Left lobe of liver (tissue), 2 donors: ENCODE measurements around the gene PGP. TPM values are rescaled to one million over a fixed set of nuclear protein-coding genes. Genes with fewer than 3 reads are reported as not detected.

ENCODE experiments used
- ATAC-seq: fragments of 200-7000 bp; cut with Tn5 transposase; one replicate; pipeline ENCODE4 v1.9.1; 2020; ENCODE audit warnings: mild to moderate bottlenecking, moderate library complexity
- DNase-seq: peaks from one replicate; pipeline ENCODE4 v3.0.0-alpha.2; 2020; ENCODE audit warnings: low spot score
- total RNA-seq: library from RNA; stranded (reverse); gene quantifications from one replicate; pipeline ENCODE4 v1.2.1, GENCODE V29; 2021
- donor health status: DM: no; HTN: no; CAD: no; lungs with moderate emphysema.
- donor health status: DM: no; HTN: yes; CAD: no.

Gene PGP
- total RNA-seq, 1 donor from 2014 or later = 7.5 TPM

DNA sequence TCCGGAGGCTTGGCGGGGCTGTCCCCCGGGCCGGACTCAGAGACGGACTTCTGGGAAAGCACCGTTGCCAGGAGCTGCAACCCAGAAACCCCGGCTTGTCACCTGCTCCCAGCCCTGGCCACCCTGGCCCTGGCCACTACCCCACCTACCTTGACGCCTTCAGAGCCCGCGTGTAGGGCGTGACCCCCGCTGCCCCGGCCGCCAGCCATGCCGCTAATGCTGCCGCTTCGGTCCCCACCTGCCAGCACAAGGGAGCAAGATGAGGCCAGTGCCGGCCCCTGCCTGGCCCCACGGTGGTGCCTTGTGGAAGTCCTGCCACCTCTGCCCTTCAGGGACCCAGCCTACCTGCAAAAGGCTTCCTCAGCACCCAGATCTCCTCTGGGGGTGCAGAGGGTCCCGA is 29.7 kb downstream of the PGP start:
- ATAC-seq = peak; percentile 3
- no peak for DNase-seq

GRCh38 chr16:2184346-2184745 is 30.3 kb downstream of the PGP start:
- DNase-seq (no peak), ATAC-seq (no peak)

DNA sequence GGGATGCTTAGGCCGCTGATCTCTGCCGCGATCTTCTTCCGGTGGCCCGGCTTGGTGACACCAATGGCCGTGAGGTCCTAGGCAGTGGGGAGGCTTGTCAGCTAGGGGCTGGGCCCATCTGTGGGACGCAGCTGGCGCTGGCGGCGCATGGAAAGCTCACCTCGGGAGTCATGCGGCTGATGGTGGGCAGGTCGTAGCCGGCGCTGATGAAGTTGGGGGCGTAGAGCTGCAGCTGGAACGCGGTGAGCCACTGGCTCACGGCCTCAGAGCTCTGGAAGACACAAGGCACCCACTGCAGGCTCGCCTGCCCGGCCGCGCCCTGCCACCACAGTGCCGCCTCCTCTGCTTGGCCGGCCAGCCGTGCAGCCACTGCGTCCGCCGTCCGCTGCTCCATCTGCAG is 31.0 kb downstream of the PGP start:
- DNase-seq = no peak
- ATAC-seq = no peak

DNA sequence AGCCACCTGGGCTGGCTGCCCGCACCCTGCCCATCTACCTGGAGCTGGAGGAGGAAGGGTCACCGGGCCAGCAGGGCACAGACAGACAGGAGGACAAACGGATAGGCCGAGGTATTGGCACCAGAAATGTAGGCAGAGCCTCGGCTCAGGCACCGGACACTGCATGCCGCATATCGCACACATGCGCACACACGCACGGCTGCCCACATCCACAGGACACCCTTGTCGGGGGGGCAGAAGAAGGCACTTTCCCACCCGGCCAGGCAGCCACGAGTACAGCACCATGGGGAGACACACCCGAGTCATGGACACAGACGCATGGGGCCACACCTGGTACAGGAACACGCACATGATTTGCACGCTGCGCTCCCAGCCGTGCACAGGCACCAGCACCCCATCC is 32.7 kb downstream of the PGP start:
- ATAC-seq = no peak

GRCh38 chr16:2180962-2181923 is 33.4 kb downstream of the PGP start:
- ATAC-seq = peak; percentile 6
- no peak for DNase-seq

More for the DNA sequence above, 32.7 kb downstream of the PGP start:
- no peak for DNase-seq

DNA sequence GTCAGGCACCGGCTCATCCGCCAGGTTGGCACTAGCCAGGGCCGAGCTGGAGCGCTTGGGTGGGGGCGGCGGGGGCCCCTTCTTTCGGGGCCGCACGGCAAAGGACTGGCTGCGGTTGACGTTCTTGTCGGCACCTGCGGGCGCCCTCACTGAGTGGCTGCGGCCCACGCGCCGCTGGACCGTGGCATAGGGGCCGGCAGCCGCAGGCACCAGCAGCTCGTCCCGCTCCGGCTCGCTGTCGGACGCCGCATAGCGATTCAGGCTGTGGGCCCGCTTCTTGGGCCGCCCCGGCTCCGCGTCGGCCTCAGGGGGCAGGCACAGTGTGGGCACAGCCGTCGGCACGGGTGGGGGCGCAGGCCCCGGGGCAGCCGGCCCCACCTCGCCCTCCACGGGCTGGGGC is 34.2 kb downstream of the PGP start:
- DNase-seq (no peak), ATAC-seq (no peak)

DNA sequence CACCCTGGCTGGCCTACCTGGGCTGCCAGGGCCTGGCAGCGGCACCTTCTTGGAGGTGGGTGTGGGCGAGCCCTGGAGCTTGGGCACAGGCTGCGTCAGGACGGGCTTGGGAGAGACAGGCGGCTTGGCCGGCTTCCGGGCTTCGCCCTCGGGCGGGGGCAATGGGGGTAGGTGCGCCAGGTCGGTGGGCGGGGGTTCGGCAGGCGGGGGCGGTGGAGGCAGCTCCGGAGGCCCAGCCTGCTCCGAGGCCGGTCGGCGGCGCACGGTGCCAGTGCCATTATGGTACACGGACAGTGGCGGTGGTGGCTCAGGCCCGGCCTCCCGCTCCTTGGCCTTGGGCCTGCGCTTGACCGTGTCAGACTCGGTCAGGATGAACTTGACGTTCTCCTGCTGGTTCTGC is 35.1 kb downstream of the PGP start:
- peak; percentile 2 for ATAC-seq
- DNase-seq = no peak

DNA sequence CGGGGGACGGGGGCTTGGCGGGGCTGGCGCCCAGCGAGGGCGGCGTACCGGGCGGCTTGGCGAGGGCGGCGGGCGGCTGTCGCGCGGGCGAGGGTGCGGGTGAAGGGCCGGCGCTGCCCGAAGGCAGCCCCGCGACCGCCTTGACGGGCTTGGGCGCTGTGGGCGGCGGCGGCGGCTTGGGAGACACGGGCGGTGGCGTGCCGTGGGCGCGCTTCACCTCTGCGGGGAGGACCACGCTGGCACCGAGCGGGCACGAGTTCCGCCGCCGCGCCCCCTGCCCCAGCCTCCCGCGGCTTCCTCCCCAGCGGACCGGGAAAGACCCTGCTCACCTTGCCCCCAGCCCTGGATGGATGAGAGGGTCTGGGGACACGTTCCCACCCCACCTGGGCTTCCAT is 35.5 kb downstream of the PGP start:
- ATAC-seq (no peak), DNase-seq (no peak)

GRCh38 chr16:2178321-2179106 is 36.1 kb downstream of the PGP start:
- DNase-seq (no peak), ATAC-seq (peak; percentile 8)

DNA sequence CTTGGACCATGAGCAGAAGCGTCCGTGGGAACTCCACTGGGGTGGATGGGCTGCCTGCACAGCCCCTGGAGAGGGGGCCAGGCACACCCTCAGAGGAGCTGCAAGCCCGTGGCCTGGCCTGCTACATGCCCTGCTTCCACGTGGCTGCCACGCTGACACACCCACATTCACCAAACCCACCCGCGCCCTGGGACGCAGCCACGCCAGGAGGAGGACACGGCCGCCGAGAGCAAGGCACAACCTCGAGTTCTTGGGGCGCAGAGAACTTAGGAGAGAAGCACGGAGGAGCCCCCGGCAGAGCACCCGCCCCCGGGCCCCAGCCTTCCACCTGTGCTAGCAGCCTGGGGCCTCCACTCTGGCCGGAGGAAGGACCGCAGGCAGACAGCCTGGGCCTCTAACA is 37.1 kb downstream of the PGP start:
- no peak for ATAC-seq
- DNase-seq = no peak

GRCh38 chr16:2177101-2177500 is 37.5 kb downstream of the PGP start:
- ATAC-seq = no peak
- DNase-seq = no peak

DNA sequence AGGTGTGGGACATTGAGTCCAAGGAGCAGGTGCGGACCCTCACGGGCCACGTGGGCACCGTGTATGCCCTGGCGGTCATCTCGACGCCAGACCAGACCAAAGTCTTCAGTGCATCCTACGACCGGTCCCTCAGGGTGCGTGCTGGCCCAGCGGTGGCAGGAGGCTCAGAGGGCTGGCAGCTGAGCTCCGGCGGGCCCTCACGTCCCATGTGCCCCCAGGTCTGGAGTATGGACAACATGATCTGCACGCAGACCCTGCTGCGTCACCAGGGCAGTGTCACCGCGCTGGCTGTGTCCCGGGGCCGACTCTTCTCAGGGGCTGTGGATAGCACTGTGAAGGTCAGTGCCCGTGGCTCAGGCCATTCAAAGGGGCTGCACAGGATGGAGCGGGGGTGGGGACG is 38.6 kb downstream of the PGP start:
- no peak for DNase-seq
- no peak for ATAC-seq

- DNase-seq (no peak), ATAC-seq (no peak)
Measured at GRCh38 chr16:2175454-2175853, 39.2 kb downstream of the PGP start.

DNA sequence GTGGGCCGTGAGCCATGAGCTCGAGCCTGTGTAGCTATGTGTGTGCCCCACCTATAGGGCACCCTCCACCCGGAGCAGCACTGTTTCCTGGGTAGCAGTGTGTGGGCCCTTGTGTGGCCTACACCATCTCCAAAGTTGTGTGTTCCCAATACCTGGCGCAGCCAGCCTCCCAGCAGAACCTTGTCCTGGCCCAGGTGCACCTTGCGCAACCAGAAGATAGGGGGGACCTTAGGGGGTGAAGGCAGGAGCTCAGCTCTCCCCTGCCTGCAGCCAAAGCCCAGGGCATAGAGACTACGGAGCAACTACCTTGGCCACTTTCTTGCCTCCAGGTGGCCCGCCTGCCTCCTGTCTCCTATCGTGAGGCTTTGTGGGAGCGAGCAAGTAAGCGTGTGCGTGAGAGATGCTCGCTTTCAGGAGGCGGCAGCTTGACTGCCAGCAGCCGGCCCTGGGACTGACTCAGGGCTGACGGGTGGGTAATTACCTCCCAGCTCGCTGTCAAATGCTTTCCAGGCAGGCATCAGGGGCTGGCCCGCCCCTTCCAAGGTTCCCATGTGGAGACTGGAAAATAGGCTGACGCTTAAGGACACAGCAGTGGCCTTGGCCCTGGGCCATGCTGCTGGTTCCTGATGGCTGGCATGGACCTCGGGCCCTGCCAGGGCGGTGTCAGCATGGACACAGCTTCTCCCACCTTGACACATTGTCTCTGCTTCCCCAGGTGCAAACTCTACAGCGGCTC is 40.1 kb downstream of the PGP start:
- no peak for ATAC-seq
- DNase-seq = no peak

DNA sequence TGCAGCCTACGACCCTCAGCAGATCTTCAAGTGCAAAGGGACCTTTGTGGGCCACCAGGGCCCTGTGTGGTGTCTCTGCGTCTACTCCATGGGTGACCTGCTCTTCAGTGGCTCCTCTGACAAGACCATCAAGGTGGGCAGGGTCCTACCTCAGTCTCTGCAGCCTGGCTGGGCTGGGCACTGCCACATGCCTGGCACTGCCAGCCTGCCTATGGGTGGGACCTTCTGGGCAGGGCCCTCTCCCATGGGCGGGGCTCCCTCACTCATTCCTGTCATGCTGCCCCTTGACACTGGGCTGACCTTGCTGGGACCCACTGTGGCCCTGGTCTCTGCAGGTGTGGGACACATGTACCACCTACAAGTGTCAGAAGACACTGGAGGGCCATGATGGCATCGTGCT is 40.7 kb downstream of the PGP start:
- ATAC-seq (no peak), DNase-seq (no peak)

DNA sequence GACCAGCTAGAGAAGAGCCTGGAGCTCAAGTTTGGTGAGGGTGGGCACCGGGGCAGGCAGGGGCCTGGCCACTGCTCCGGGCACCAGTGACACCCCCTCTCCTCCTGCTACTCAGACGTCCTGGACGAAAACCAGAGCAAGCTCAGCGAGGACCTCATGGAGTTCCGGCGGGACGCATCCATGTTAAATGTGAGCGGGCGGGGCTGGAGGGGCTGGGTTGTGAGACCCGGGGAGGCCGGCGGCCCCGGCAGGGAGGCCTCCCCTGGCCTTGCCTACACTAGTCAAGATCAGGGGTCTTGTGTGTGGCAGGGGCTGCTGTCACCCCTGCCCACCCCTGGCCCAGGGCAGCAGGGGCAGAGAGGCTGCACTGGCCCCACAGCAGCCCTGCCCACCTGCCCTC is 41.3 kb downstream of the PGP start:
- ATAC-seq (no peak), DNase-seq (no peak)

DNA sequence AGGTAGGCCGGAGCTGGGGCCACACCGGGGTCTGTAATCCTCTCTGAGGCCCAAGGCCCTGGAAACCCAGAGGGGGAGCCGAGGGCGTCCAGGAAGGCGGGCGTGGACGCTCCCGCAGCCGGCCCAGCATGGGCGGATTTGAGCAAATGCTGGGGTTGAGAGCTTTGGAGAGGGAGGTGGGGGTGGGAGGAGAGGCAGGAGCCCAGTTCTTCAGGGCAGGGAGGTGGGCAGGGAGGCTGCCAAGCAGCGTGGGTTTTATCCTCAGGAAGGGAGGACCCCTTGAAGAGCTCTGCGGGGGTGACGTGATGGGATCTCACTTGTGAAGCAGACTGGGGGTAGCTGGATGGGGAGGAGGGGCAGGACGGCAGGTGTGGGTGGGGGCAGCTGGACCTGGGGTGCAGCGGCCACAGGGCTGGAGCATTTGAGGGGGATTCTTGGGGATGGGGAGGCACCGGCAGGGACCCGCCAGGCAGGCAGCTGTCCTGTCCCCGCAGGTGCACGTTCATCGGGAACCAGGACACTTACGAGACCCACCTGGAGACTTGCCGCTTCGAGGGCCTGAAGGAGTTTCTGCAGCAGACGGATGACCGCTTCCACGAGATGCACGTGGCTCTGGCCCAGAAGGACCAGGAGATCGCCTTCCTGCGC is 41.8 kb downstream of the PGP start:
- no peak for ATAC-seq
- DNase-seq = no peak

- DNase-seq (no peak), ATAC-seq (no peak)
Measured at GRCh38 chr16:2171601-2172178, 43.0 kb downstream of the PGP start.

DNA sequence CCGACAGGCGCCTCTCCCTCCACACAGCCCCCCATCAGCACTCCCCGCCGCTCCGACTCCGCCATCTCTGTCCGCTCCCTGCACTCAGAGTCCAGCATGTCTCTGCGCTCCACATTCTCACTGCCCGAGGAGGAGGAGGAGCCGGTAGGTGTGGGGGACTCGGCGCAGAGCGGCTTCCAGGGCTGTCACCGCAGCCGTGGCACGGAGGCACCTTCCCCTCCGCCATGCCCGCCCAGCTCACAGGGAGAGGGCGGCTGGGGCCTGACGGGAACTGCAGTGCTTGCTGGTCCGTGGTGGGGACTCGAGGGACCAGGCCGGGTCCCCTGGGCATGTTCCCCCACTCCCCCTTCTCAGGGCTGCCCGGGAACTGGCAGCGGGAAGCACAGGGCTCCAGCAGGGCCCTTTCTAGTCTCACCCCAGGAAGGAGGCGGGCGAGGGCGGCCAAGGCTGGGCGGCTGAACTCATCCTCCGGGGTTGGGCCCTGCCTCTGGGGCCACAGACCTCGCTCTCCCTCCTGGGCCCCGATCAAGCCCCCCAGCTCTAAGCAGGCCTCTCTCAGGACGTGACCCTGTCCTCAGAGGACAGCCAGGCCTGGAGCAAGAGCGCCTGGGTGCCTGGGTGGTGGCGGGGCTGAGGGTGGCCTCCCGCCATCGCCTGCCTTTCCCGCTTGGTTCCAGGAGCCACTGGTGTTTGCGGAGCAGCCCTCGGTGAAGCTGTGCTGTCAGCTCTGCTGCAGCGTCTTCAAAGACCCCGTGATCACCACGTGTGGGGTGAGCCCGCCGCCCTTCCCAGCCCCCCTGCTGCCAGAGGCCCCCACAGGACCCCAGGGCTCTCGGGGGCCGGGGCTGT is 43.8 kb downstream of the PGP start:
- no peak for DNase-seq
- no peak for ATAC-seq

- no peak for ATAC-seq
- no peak for DNase-seq
Measured at GRCh38 chr16:2170080-2170479, 44.6 kb downstream of the PGP start.
